Thyroid gland (tissue), 4 donors: ENCODE results near the gene PGA4. TPM values are rescaled to one million over a fixed set of nuclear protein-coding genes. Genes with fewer than 3 reads are reported as not detected.

Experiments used
- DNase-seq, 2 donors: peaks; one replicate each; pipeline ENCODE4 v3.0.0-alpha.2; 2019
- H3K27ac ChIP-seq, 3 donors: fragments of 200-600 bp; sonication (generic); 1 replicate in 2 of 3; 2 replicates in 1 of 3; pipeline ENCODE4 v1.5.1; 2016 to 2019; ENCODE audit warnings: mild to moderate bottlenecking in 1 of 3, moderate library complexity in 1 of 3
- H3K27me3 ChIP-seq: fragments of 200-600 bp; sonication (generic); one replicate; pipeline ENCODE4 v1.5.1; 2019
- H3K36me3 ChIP-seq, 2 donors: fragments of 200-600 bp; sonication (generic); one replicate each; pipeline ENCODE4 v1.5.1; 2016 to 2019
- H3K4me1 ChIP-seq, 2 donors: fragments of 200-600 bp; sonication (generic); one replicate each; pipeline ENCODE4 v1.5.1; 2017 to 2019
- H3K4me3 ChIP-seq, 3 donors: fragments of 200-600 bp; sonication (generic); replicated peaks in 1 of 3; 1 replicate in 2 of 3; 2 replicates in 1 of 3; pipeline ENCODE4 v1.5.1; 2016; ENCODE audit warnings: mild to moderate bottlenecking in 1 of 3
- H3K9me3 ChIP-seq: fragments of 200-600 bp; sonication (generic); one replicate; pipeline ENCODE4 v1.5.1; 2017
- POLR2A ChIP-seq, 2 donors: fragments of 450-650 bp; IDR thresholded peaks; one replicate each; pipeline ENCODE4 v1.6.1; 2017; ENCODE audit warnings: antibody characterized with exemption in 2 of 2, mild to moderate bottlenecking in 2 of 2, moderate library complexity in 1 of 2
- WGBS, 2 donors: methylation state at CpG; one replicate each; pipeline ENCODE4 v1.1.5; 2017; 5-methylcytosine and 5-hydroxymethylcytosine counted together
- intact Hi-C: fragments of 100-400 bp; cut with DNase I; formaldehyde crosslinking; loops from one replicate; pipeline ENCODE4 v1.15.1; 2023
- total RNA-seq, 4 donors: library from RNA; depleted of rRNA; stranded (reverse); fragments of >200 nt; gene quantifications; one replicate each; pipeline ENCODE4 v1.2.3, GENCODE V29; 2016
- TF ChIP-seq, protein P1 (sequence below), 6 experiments: fragments of 200-600 bp in 3 of 6; fragments of 450-650 bp in 3 of 6; sonication (generic) in 3 of 6; IDR thresholded peaks; one replicate each; pipeline ENCODE4 v1.5.1; 2016 to 2019; ENCODE audit warnings: antibody characterized with exemption in 6 of 6, mild to moderate bottlenecking in 2 of 6, inconsistent platforms in 1 of 6, moderate library complexity in 1 of 6

PGA4 gene
- total RNA-seq, 4 donors from 2014 or later: 4.6 to 8.1 TPM; not detected in 2

DNA sequence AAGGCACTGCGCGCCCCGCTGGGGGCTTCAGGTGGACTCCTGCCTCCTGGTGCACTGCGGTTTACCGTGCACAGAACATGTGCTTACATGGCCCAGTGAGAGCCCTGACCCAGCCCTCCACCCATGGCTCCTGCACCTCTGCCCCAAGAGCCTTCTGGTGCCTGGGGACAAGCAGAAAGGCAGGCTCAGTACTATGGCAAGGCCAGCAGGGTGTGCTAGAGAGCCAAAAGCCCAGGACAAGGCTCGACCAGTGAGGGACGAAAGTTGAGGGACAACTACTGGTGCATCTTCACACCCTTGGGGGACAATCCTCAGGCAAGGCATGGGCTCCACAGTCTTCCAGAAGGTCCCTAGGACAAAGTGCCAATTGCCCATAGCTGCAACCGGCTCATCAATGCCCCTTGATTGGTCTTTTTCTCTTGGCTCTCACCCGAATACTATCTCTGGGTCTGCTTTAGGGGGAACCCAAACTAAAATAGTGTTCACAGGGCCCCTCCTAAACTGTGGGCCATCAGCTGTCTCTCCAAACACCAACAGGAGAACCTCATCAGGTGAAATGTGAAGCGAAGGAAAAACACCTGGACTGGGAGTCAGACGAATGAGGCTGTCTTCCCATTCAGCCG, 32.4 kb downstream of the PGA4 start:
- DNase-seq: peak; percentile 56 to 61
- intact Hi-C loops: loop anchor here (10.0 kb wide), 2 partner anchors 80 to 120 kb away; partner anchors contain the start of genes DDB1 and TKFC
- Histone ChIP-seq H3K27me3 (no peaks in the 10 kb centered on the region), H3K9me3 (no peaks in the 10 kb centered on the region), H3K27ac (no peak overlapping the region), H3K4me1 (peaks cover 16 to 30% of the 10 kb centered on the region in 2 donors), H3K4me3 (no peak overlapping the region), H3K36me3 (no peaks in the 10 kb centered on the region)
- 46 to 62% methylated on average over 10 of the region's 12 CpGs for WGBS, 2 donors
- TF ChIP-seq, protein P1, sequence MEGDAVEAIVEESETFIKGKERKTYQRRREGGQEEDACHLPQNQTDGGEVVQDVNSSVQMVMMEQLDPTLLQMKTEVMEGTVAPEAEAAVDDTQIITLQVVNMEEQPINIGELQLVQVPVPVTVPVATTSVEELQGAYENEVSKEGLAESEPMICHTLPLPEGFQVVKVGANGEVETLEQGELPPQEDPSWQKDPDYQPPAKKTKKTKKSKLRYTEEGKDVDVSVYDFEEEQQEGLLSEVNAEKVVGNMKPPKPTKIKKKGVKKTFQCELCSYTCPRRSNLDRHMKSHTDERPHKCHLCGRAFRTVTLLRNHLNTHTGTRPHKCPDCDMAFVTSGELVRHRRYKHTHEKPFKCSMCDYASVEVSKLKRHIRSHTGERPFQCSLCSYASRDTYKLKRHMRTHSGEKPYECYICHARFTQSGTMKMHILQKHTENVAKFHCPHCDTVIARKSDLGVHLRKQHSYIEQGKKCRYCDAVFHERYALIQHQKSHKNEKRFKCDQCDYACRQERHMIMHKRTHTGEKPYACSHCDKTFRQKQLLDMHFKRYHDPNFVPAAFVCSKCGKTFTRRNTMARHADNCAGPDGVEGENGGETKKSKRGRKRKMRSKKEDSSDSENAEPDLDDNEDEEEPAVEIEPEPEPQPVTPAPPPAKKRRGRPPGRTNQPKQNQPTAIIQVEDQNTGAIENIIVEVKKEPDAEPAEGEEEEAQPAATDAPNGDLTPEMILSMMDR (IDR thresholded peaks at IDR 0.05): peak in 5 of 6 experiments; percentile 68 to 89 (median 79)
- no peak for TF ChIP-seq POLR2A (IDR thresholded peaks at IDR 0.05)

GRCh38 chr11:61256710-61257482, 34.7 kb downstream of the PGA4 start:
- WGBS, 2 donors: 92 to 96% methylated on average over 17 to 18 of the region's 18 CpGs
- DNase-seq: no peak
- intact Hi-C loops: loop anchor here (10.0 kb wide), 2 partner anchors 78 to 118 kb away; partner anchors contain the start of genes DDB1 and TKFC
- Histone ChIP-seq H3K36me3 (no peaks in the 10 kb centered on the region), H3K4me1 (peaks cover 6 to 7% of the 10 kb centered on the region in 2 donors), H3K9me3 (no peaks in the 10 kb centered on the region), H3K4me3 (no peak overlapping the region), H3K27me3 (no peaks in the 10 kb centered on the region), H3K27ac (no peak overlapping the region)
- TF ChIP-seq POLR2A (IDR thresholded peaks at IDR 0.05): no peak
- TF ChIP-seq, protein P1 (IDR thresholded peaks at IDR 0.05): no peak

- DNase-seq: no peak
- intact Hi-C loops: loop anchor here (10.0 kb wide), 2 partner anchors 76 to 116 kb away; partner anchors contain the start of genes DDB1 and TKFC
Observed at GRCh38 chr11:61258546-61258945, 36.4 kb downstream of the PGA4 start.

DNA sequence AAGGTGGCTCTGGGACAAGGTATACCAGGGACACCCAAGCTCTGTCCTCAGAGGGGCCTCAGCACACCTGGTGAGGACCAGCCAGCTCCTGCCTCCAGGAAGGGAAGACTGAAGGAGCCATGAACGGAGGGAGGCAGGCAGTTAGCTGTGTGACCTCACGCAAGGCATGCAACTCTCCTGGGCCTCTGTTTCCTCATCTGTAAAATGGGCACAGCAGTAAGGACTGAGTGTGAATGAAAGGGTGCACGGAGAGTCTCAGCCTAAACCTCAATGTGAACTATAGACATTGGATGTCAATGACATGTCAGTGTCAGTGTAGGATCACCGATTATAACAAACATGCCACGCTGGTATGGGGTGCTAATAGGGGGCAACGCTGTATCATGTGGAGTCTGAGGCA, 37.2 kb downstream of the PGA4 start:
- intact Hi-C loops: loop anchor here (10.0 kb wide), 2 partner anchors 75 to 115 kb away; partner anchors contain the start of genes DDB1 and TKFC
- no peaks in the 10 kb centered on the region for H3K36me3 ChIP-seq
- H3K27me3 ChIP-seq: no peaks in the 10 kb centered on the region
- H3K27ac ChIP-seq: no peak overlapping the region
- no peak overlapping the region for H3K4me3 ChIP-seq
- TF ChIP-seq POLR2A (IDR thresholded peaks at IDR 0.05): no peak
- TF ChIP-seq, protein P1 (IDR thresholded peaks at IDR 0.05): no peak
- no peak for DNase-seq
- peaks cover 6 to 7% of the 10 kb centered on the region in 2 donors for H3K4me1 ChIP-seq
- WGBS, 2 donors: 93 to 98% methylated on average over 6 of the region's 6 CpGs
- H3K9me3 ChIP-seq: no peaks in the 10 kb centered on the region

More at GRCh38 chr11:61258546-61258945, 36.4 kb downstream of the PGA4 start:
- no peak overlapping the region for H3K4me3 ChIP-seq
- TF ChIP-seq POLR2A (IDR thresholded peaks at IDR 0.05): no peak
- TF ChIP-seq, protein P1 (IDR thresholded peaks at IDR 0.05): no peak
- no peak overlapping the region for H3K27ac ChIP-seq
- H3K27me3 ChIP-seq: no peaks in the 10 kb centered on the region
- H3K4me1 ChIP-seq: peaks cover 6 to 7% of the 10 kb centered on the region in 2 donors
- no peaks in the 10 kb centered on the region for H3K9me3 ChIP-seq
- 91 to 92% methylated on average over 9 of the region's 9 CpGs for WGBS, 2 donors
- no peaks in the 10 kb centered on the region for H3K36me3 ChIP-seq
